Activated CD4-positive, alpha-beta T cell treated with anti-CD3 and anti-CD28 coated beads for 1 hour (primary cell): Measurements from ENCODE around the gene HOXA10.

ENCODE experiments used
- DNase-seq: peaks from one replicate; pipeline ENCODE4 v3.0.0-alpha.2; 2020

The HOXA10 gene

GRCh38 chr7:27203365-27203953, 29.3 kb upstream of the HOXA10 start:
- DNase-seq: no peak

GRCh38 chr7:27202862-27203134, 28.7 kb upstream of the HOXA10 start:
- no peak for DNase-seq

GRCh38 chr7:27202018-27202861, 28.1 kb upstream of the HOXA10 start:
- no peak for DNase-seq

GRCh38 chr7:27201580-27202017, 27.5 kb upstream of the HOXA10 start:
- DNase-seq: no peak

GRCh38 chr7:27200761-27201579, 26.9 kb upstream of the HOXA10 start:
- no peak for DNase-seq

GRCh38 chr7:27199849-27200760, 26.0 kb upstream of the HOXA10 start, which contains the start of gene HOXA13:
TSS of gene HOXA13 (minus strand) at chr7:27200091. CDS start at chr7:27200077, 14 bp downstream.
- no peak for DNase-seq

- no peak for DNase-seq
Measured at GRCh38 chr7:27198871-27199801, 25.0 kb upstream of the HOXA10 start.

GRCh38 chr7:27198138-27198841, 24.2 kb upstream of the HOXA10 start:
- DNase-seq: no peak

GRCh38 chr7:27197137-27198042, 23.3 kb upstream of the HOXA10 start:
- DNase-seq: no peak

- peak; percentile 74 for DNase-seq
Measured at GRCh38 chr7:27196287-27196767, 22.2 kb upstream of the HOXA10 start.

- DNase-seq: no peak
Measured at GRCh38 chr7:27194686-27195379, 20.7 kb upstream of the HOXA10 start.

GRCh38 chr7:27194002-27194352, 19.9 kb upstream of the HOXA10 start:
- no peak for DNase-seq

GRCh38 chr7:27193335-27194001, 19.3 kb upstream of the HOXA10 start:
- DNase-seq: no peak

- DNase-seq: no peak
Measured at GRCh38 chr7:27192546-27193334, 18.6 kb upstream of the HOXA10 start.

GRCh38 chr7:27191833-27192545, 17.9 kb upstream of the HOXA10 start:
- DNase-seq: no peak

- DNase-seq: no peak
Measured at GRCh38 chr7:27191161-27191731, 17.1 kb upstream of the HOXA10 start.
